HepG2 (cell line): ENCODE measurements around the gene ABHD17C. TPM values are rescaled to one million over a fixed set of nuclear protein-coding genes. Genes with fewer than 3 reads are reported as not detected.
A peak's percentile ranks its signal among the peaks of the same experiment; 100 is the strongest.

Experiments
- FOSL1 ChIP-seq: sonication (generic); formaldehyde crosslinking; IDR thresholded peaks from 2 replicates; pipeline ENCODE4 v1.9.0; 2021; ENCODE audit warnings: missing genetic modification reagents, borderline replicate concordance
- GTF3A ChIP-seq: sonication (generic); formaldehyde crosslinking; conservative IDR thresholded peaks from 2 replicates; pipeline ENCODE4 v1.4.0; 2020; ENCODE audit warnings: mild to moderate bottlenecking, missing genetic modification reagents
- KLF16 ChIP-seq, 2 experiments: sonication (generic) in 1 of 2; formaldehyde crosslinking in 1 of 2; IDR thresholded peaks; 2 replicates each; pipeline versions ENCODE4 v1.6.1 to v1.8.0; 2016 to 2023; ENCODE audit warnings: missing genetic modification reagents in 2 of 2, missing compliant biosample characterization in 1 of 2
- MAFF ChIP-seq: IDR thresholded peaks from 2 replicates; pipeline ENCODE4 v1.6.1; 2011; ENCODE audit warnings: low read depth, low read length, improper control_type of control experiment
- NKX3-1 ChIP-seq: sonication (generic); formaldehyde crosslinking; IDR thresholded peaks from 2 replicates; pipeline ENCODE4 v1.5.0; 2020; ENCODE audit warnings: missing genetic modification reagents
- SMARCE1 ChIP-seq: fragments of 450-650 bp; IDR thresholded peaks from 2 replicates; pipeline ENCODE4 v1.6.1; 2017; ENCODE audit warnings: borderline replicate concordance
- SMYD3 ChIP-seq: sonication (generic); formaldehyde crosslinking; IDR thresholded peaks from 2 replicates; pipeline ENCODE4 v1.8.1; 2023; ENCODE audit warnings: mild to moderate bottlenecking, missing genetic modification reagents
- STAG1 ChIP-seq: sonication (generic); formaldehyde crosslinking; IDR thresholded peaks from 2 replicates; pipeline ENCODE4 v1.4.0; 2020; ENCODE audit warnings: missing genetic modification reagents
- TBX3 ChIP-seq: fragments of 450-650 bp; IDR thresholded peaks from 2 replicates; pipeline ENCODE4 v1.6.1; 2017; ENCODE audit warnings: antibody characterized with exemption, mild to moderate bottlenecking, inconsistent platforms, borderline replicate concordance
- ZNF24 ChIP-seq: fragments of 450-650 bp; IDR thresholded peaks from 2 replicates; pipeline ENCODE4 v1.6.1; 2017; ENCODE audit warnings: antibody characterized with exemption, mild to moderate bottlenecking
- ZNF510 ChIP-seq: sonication (generic); formaldehyde crosslinking; IDR thresholded peaks from 2 replicates; pipeline ENCODE4 v1.4.0; 2020; ENCODE audit warnings: low read depth, mild to moderate bottlenecking, missing genetic modification reagents
- ZNF781 ChIP-seq: sonication (generic); formaldehyde crosslinking; IDR thresholded peaks from 2 replicates; pipeline ENCODE4 v1.5.1; 2020; ENCODE audit warnings: borderline replicate concordance, mild to moderate bottlenecking, missing genetic modification reagents; ENCODE audit errors: not compliant biosample characterization
- ZNF839 ChIP-seq: sonication (generic); formaldehyde crosslinking; IDR thresholded peaks from 2 replicates; pipeline ENCODE4 v1.4.0; 2020; ENCODE audit warnings: missing genetic modification reagents, mild to moderate bottlenecking, borderline replicate concordance
- polyA plus RNA-seq, 8 experiments: library from polyadenylated mRNA; depleted of rRNA in 3 of 8; stranded (reverse) in 7 of 8; unstranded in 1 of 8; fragments of >200 nt; fragmentation: Illumina TruSeq in 4 of 8; extraction: Trizol in 4 of 8; gene quantifications; 2 replicates each; pipeline versions ENCODE4 v1.2.1 to v1.2.3, GENCODE V29; 2011 to 2016; ENCODE audit warnings: low read depth in 4 of 8, missing spikeins in 1 of 8, mixed read lengths in 1 of 8; ENCODE audit not compliant: insufficient read depth in 1 of 8
- total RNA-seq, 5 experiments: library from RNA; depleted of rRNA; stranded (reverse); fragments of >200 nt; fragmentation: Illumina TruSeq; extraction: Trizol; gene quantifications; 2 replicates each; pipeline ENCODE4 v1.2.3, GENCODE V29; 2016; ENCODE audit warnings: low read depth in 1 of 5
- TF ChIP-seq, protein P1 (sequence below): sonication (generic); IDR thresholded peaks from 2 replicates; pipeline ENCODE4 v1.6.1; 2016; ENCODE audit warnings: low read depth, borderline replicate concordance
- TF ChIP-seq, protein P2 (sequence below): sonication (generic); formaldehyde crosslinking; IDR thresholded peaks from 2 replicates; pipeline ENCODE4 v1.4.0; 2020; ENCODE audit warnings: missing genetic modification reagents
- TF ChIP-seq, protein P3 (sequence below): sonication (generic); formaldehyde crosslinking; IDR thresholded peaks from 2 replicates; pipeline ENCODE4 v1.9.0; 2021; ENCODE audit warnings: missing genetic modification reagents, borderline replicate concordance
- TF ChIP-seq, protein P4 (sequence below): sonication (generic); formaldehyde crosslinking; IDR thresholded peaks from 2 replicates; pipeline ENCODE4 v1.4.0; 2020; ENCODE audit warnings: missing genetic modification reagents
- TF ChIP-seq, protein P5 (sequence below): IDR thresholded peaks from 2 replicates; pipeline ENCODE4 v1.6.1; 2016

ABHD17C gene
- total and polyA plus RNA-seq, 2 of the 13 experiments (the other 11 are each of a cell fraction or from before 2014, with no cell fraction given), result 2.9 to 3.9 TPM

DNA sequence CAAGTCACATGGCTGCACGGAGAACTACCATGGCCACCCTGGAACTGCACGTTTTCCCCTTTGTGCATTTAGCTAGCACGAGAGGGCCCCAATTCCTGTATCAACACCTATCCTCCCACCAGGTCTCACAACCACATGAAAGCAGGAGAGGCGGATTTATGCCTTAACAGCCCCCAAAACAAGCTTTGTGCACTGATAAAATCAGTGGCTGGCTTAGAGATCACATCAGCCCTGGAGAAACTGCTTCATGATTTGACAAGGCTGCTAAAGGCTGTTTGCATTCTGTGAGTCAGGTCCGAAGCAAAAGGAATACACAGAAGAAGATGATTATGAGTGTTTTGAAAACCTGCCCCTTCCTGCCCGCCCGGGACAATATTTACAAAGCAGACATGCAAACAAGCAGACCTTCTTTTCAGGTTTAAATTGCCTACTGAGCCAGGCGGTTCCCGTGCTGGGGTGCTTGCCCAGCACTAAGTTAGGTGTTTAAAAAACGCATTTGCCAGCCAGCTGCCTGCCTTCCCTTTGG is 109.9 kb downstream of the ABHD17C start (continued):
- TF ChIP-seq SMYD3 (CRISPR knock-in tag) (0 out of 2 replicates have a peak, but pooled peaks have one; percentile 71), MAFF (no peak), FOSL1 (CRISPR knock-in tag) (peak; percentile 80; the same call in 1 of the 2 replicates), ZNF510 (CRISPR knock-in tag) (0 out of 2 replicates have a peak, but pooled peaks have one; percentile 52), KLF16 (CRISPR knock-in tag; IDR thresholded peaks at IDR 0.05) (peak in 1 of 2 experiments; percentile 58; a peak in 1 of 4 replicates), ZNF24 (no peak), ZNF839 (CRISPR knock-in tag) (no peak), ZNF781 (peak; percentile 85), NKX3-1 (CRISPR knock-in tag) (no peak), TBX3 (peak; percentile 90), STAG1 (peak; percentile 20; the same call in 1 of the 2 replicates), SMARCE1 (no peak), GTF3A (CRISPR knock-in tag) (0 out of 2 replicates have a peak, but pooled peaks have one; percentile 69)
- TF ChIP-seq, protein P1, sequence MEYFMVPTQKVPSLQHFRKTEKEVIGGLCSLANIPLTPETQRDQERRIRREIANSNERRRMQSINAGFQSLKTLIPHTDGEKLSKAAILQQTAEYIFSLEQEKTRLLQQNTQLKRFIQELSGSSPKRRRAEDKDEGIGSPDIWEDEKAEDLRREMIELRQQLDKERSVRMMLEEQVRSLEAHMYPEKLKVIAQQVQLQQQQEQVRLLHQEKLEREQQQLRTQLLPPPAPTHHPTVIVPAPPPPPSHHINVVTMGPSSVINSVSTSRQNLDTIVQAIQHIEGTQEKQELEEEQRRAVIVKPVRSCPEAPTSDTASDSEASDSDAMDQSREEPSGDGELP, result peak; percentile 43; the same call in 1 of the 2 replicates
- TF ChIP-seq, protein P2, sequence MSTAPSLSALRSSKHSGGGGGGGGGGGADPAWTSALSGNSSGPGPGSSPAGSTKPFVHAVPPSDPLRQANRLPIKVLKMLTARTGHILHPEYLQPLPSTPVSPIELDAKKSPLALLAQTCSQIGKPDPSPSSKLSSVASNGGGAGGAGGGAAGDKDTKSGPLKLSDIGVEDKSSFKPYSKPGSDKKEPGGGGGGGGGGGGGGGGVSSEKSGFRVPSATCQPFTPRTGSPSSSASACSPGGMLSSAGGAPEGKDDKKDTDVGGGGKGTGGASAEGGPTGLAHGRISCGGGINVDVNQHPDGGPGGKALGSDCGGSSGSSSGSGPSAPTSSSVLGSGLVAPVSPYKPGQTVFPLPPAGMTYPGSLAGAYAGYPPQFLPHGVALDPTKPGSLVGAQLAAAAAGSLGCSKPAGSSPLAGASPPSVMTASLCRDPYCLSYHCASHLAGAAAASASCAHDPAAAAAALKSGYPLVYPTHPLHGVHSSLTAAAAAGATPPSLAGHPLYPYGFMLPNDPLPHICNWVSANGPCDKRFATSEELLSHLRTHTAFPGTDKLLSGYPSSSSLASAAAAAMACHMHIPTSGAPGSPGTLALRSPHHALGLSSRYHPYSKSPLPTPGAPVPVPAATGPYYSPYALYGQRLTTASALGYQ, result peak; percentile 91
- TF ChIP-seq, protein P3, sequence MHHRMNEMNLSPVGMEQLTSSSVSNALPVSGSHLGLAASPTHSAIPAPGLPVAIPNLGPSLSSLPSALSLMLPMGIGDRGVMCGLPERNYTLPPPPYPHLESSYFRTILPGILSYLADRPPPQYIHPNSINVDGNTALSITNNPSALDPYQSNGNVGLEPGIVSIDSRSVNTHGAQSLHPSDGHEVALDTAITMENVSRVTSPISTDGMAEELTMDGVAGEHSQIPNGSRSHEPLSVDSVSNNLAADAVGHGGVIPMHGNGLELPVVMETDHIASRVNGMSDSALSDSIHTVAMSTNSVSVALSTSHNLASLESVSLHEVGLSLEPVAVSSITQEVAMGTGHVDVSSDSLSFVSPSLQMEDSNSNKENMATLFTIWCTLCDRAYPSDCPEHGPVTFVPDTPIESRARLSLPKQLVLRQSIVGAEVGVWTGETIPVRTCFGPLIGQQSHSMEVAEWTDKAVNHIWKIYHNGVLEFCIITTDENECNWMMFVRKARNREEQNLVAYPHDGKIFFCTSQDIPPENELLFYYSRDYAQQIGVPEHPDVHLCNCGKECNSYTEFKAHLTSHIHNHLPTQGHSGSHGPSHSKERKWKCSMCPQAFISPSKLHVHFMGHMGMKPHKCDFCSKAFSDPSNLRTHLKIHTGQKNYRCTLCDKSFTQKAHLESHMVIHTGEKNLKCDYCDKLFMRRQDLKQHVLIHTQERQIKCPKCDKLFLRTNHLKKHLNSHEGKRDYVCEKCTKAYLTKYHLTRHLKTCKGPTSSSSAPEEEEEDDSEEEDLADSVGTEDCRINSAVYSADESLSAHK (CRISPR knock-in tag), result no peak
- TF ChIP-seq, protein P4, sequence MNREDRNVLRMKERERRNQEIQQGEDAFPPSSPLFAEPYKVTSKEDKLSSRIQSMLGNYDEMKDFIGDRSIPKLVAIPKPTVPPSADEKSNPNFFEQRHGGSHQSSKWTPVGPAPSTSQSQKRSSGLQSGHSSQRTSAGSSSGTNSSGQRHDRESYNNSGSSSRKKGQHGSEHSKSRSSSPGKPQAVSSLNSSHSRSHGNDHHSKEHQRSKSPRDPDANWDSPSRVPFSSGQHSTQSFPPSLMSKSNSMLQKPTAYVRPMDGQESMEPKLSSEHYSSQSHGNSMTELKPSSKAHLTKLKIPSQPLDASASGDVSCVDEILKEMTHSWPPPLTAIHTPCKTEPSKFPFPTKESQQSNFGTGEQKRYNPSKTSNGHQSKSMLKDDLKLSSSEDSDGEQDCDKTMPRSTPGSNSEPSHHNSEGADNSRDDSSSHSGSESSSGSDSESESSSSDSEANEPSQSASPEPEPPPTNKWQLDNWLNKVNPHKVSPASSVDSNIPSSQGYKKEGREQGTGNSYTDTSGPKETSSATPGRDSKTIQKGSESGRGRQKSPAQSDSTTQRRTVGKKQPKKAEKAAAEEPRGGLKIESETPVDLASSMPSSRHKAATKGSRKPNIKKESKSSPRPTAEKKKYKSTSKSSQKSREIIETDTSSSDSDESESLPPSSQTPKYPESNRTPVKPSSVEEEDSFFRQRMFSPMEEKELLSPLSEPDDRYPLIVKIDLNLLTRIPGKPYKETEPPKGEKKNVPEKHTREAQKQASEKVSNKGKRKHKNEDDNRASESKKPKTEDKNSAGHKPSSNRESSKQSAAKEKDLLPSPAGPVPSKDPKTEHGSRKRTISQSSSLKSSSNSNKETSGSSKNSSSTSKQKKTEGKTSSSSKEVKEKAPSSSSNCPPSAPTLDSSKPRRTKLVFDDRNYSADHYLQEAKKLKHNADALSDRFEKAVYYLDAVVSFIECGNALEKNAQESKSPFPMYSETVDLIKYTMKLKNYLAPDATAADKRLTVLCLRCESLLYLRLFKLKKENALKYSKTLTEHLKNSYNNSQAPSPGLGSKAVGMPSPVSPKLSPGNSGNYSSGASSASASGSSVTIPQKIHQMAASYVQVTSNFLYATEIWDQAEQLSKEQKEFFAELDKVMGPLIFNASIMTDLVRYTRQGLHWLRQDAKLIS (CRISPR knock-in tag), result 0 out of 2 replicates have a peak, but pooled peaks have one; percentile 64
- TF ChIP-seq, protein P5, sequence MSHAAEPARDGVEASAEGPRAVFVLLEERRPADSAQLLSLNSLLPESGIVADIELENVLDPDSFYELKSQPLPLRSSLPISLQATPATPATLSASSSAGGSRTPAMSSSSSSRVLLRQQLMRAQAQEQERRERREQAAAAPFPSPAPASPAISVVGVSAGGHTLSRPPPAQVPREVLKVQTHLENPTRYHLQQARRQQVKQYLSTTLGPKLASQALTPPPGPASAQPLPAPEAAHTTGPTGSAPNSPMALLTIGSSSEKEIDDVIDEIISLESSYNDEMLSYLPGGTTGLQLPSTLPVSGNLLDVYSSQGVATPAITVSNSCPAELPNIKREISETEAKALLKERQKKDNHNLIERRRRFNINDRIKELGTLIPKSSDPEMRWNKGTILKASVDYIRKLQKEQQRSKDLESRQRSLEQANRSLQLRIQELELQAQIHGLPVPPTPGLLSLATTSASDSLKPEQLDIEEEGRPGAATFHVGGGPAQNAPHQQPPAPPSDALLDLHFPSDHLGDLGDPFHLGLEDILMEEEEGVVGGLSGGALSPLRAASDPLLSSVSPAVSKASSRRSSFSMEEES (CRISPR knock-in tag), result peak; percentile 54; the same call in 1 of the 2 replicates
